GM23338 (cell line): Measurements from ENCODE around the gene CAPZB. TPM values are rescaled to one million over a fixed set of nuclear protein-coding genes. Genes with fewer than 3 reads are reported as not detected.

ENCODE experiments used
- ATAC-seq: fragments of 200-7000 bp; cut with Tn5 transposase; 3 replicates; pipeline ENCODE4 v1.9.1; 2020
- DNase-seq: peaks from one replicate; pipeline ENCODE4 v3.0.0-alpha.2; 2015; ENCODE audit warnings: low spot score
- H2AFZ ChIP-seq: fragments of 200-600 bp; sonication (generic); 2 replicates; pipeline ENCODE4 v1.8.0; 2016; ENCODE audit warnings: antibody characterized with exemption, mild to moderate bottlenecking, moderate library complexity
- H3F3A ChIP-seq: fragments of 200-600 bp; sonication (generic); replicated peaks from 2 replicates; pipeline ENCODE4 v1.8.0; 2017; ENCODE audit warnings: antibody characterized with exemption, mixed run types, low read depth
- H3K27ac ChIP-seq: fragments of 200-600 bp; sonication (generic); 2 replicates; pipeline ENCODE4 v1.6.1; 2016; ENCODE audit warnings: low read depth
- H3K27me3 ChIP-seq: fragments of 200-600 bp; sonication (generic); 2 replicates; pipeline ENCODE4 v1.8.0; 2016; ENCODE audit warnings: mild to moderate bottlenecking, mixed run types, moderate library complexity; ENCODE audit not compliant: insufficient read depth
- H3K36me3 ChIP-seq: fragments of 200-600 bp; sonication (generic); 2 replicates; pipeline ENCODE4 v1.8.0; 2016; ENCODE audit warnings: mild to moderate bottlenecking; ENCODE audit not compliant: insufficient read depth
- H3K4me1 ChIP-seq: fragments of 200-600 bp; sonication (generic); 2 replicates; pipeline ENCODE4 v1.8.0; 2016; ENCODE audit warnings: mild to moderate bottlenecking, moderate library complexity; ENCODE audit not compliant: insufficient read depth
- H3K4me2 ChIP-seq: fragments of 200-600 bp; sonication (generic); 2 replicates; pipeline ENCODE4 v1.7.1; 2017; ENCODE audit warnings: mixed run types
- H3K4me3 ChIP-seq: fragments of 200-600 bp; sonication (generic); 2 replicates; pipeline ENCODE4 v1.6.1; 2016; ENCODE audit warnings: mixed run types
- H3K79me2 ChIP-seq: fragments of 200-600 bp; sonication (generic); replicated peaks from 2 replicates; pipeline ENCODE4 v1.8.0; 2017; ENCODE audit warnings: mild to moderate bottlenecking; ENCODE audit not compliant: insufficient read depth
- H3K9me2 ChIP-seq: fragments of 200-600 bp; sonication (generic); 2 replicates; pipeline ENCODE4 v1.8.0; 2017; ENCODE audit not compliant: insufficient read depth
- H4K20me1 ChIP-seq: fragments of 200-600 bp; sonication (generic); replicated peaks from 2 replicates; pipeline ENCODE4 v1.8.0; 2017; ENCODE audit warnings: mild to moderate bottlenecking; ENCODE audit not compliant: insufficient read depth
- H3K27ac Mint-ChIP-seq: 2 replicates; pipeline ENCODE4 v1.8.0; 2020; ENCODE audit warnings: inconsistent platforms, mild to moderate bottlenecking, moderate library complexity, mixed read lengths
- H3K27me3 Mint-ChIP-seq: 3 replicates; pipeline ENCODE4 v1.8.0; 2022; ENCODE audit warnings: low read depth, mild to moderate bottlenecking, moderate library complexity, mixed read lengths, inconsistent platforms; ENCODE audit not compliant: insufficient read depth, poor library complexity
- H3K36me3 Mint-ChIP-seq: 3 replicates; pipeline ENCODE4 v1.8.0; 2021; ENCODE audit warnings: low read depth, mild to moderate bottlenecking, inconsistent platforms, moderate library complexity, mixed read lengths
- H3K4me1 Mint-ChIP-seq: 3 replicates; pipeline ENCODE4 v1.8.0; 2020; ENCODE audit warnings: mild to moderate bottlenecking, inconsistent platforms, mixed read lengths
- H3K4me3 Mint-ChIP-seq: 3 replicates; pipeline ENCODE4 v1.8.0; 2021; ENCODE audit warnings: moderate library complexity, mild to moderate bottlenecking, inconsistent platforms, mixed read lengths
- H3K9me3 Mint-ChIP-seq: 3 replicates; pipeline ENCODE4 v1.8.0; 2020; ENCODE audit warnings: moderate library complexity, mild to moderate bottlenecking, inconsistent platforms, mixed read lengths
- EZH2 ChIP-seq: fragments of 200-600 bp; sonication (generic); IDR thresholded peaks from one replicate; pipeline ENCODE4 v1.8.0; 2017; ENCODE audit warnings: antibody characterized with exemption, mild to moderate bottlenecking, low read depth; ENCODE audit not compliant: unreplicated experiment
- EZH2phosphoT487 ChIP-seq: fragments of 200-600 bp; sonication (generic); IDR thresholded peaks from one replicate; pipeline ENCODE4 v1.8.1; 2018; ENCODE audit warnings: antibody characterized with exemption; ENCODE audit not compliant: unreplicated experiment
- JUNB ChIP-seq: IDR thresholded peaks from one replicate; pipeline ENCODE4 v1.6.1; 2016; ENCODE audit warnings: antibody characterized with exemption; ENCODE audit not compliant: unreplicated experiment
- NANOG ChIP-seq: IDR thresholded peaks from 2 replicates; pipeline ENCODE4 v1.6.1; 2016; ENCODE audit warnings: antibody characterized with exemption, borderline replicate concordance
- POLR2AphosphoS5 ChIP-seq: IDR thresholded peaks from 2 replicates; pipeline ENCODE4 v1.6.1; 2016; ENCODE audit warnings: antibody characterized with exemption, low read depth
- STAT1 ChIP-seq: IDR thresholded peaks from one replicate; pipeline ENCODE4 v1.6.1; 2016; ENCODE audit warnings: antibody characterized with exemption; ENCODE audit not compliant: unreplicated experiment
- ZNF331 ChIP-seq: fragments of 250-450 bp; sonication (Bioruptor Pico); IDR thresholded peaks from 2 replicates; pipeline ENCODE4 v1.5.0; 2020; ENCODE audit warnings: low read depth, mild to moderate bottlenecking, moderate library complexity
- ZNF462 ChIP-seq: fragments of 250-450 bp; sonication (Bioruptor Pico); IDR thresholded peaks from 2 replicates; pipeline ENCODE4 v1.5.0; 2020; ENCODE audit warnings: mild to moderate bottlenecking, moderate library complexity
- polyA plus RNA-seq: library from polyadenylated mRNA; unstranded; fragments of >200 nt; fragmentation: Nextera tagmentation; extraction: Ambion mirVana; gene quantifications from 2 replicates; pipeline ENCODE4 v1.2.1, GENCODE V29; 2016
- total RNA-seq: library from RNA; depleted of rRNA; stranded (reverse); fragments of >200 nt; shearing (Covaris generic); gene quantifications from 2 replicates; pipeline ENCODE4 v1.2.3, GENCODE V29; 2014
- TF ChIP-seq, protein P1 (sequence below): IDR thresholded peaks from one replicate; pipeline ENCODE4 v1.6.1; 2018; ENCODE audit warnings: antibody characterized with exemption; ENCODE audit not compliant: unreplicated experiment
- TF ChIP-seq, protein P2 (sequence below), 2 experiments: fragments of 200-600 bp in 1 of 2; sonication (generic) in 1 of 2; conservative IDR thresholded peaks; 2 replicates each; pipeline versions ENCODE4 v1.5.1 to v1.6.1; 2016 to 2017; ENCODE audit warnings: antibody characterized with exemption in 2 of 2, low read depth in 2 of 2, mild to moderate bottlenecking in 2 of 2, moderate library complexity in 1 of 2
- TF ChIP-seq, protein P3 (sequence below): IDR thresholded peaks from 2 replicates; pipeline ENCODE4 v1.6.1; 2016; ENCODE audit warnings: antibody characterized with exemption

Gene CAPZB
- total and polyA plus RNA-seq, 2 experiments from 2014 or later = 195 to 348 TPM

DNA sequence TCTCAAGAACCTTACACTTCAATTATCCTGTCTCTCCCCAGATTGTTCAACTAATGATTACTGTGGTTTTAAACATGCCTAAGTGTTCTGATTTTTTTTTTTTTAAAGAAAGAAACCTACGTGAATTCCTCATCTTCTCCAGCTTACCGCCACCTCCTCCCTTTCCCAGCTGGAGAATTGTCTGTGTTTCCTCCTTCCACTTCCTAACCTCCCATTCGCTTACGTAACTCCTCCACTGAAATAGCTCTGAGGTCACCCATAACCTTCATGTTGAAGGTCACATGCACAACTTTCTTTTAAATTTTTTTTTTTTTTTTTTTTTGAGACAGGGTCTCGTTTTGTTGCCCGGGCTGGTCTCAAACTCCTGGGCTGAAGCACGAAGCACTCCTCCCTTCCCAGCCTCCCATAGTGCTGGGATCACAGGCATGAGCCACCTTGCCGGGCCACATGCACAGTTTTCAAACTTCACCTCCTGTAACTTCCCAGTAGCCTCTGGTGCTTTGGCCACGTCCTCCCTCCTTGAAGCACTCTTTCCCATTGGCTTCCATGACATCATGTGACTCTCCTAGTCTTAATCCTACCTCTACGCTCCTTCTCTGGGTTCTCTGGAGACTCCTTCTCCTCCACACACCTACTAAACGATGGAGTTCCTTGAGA is 9.8 kb upstream of the CAPZB start (continued):
- TF ChIP-seq, protein P1, sequence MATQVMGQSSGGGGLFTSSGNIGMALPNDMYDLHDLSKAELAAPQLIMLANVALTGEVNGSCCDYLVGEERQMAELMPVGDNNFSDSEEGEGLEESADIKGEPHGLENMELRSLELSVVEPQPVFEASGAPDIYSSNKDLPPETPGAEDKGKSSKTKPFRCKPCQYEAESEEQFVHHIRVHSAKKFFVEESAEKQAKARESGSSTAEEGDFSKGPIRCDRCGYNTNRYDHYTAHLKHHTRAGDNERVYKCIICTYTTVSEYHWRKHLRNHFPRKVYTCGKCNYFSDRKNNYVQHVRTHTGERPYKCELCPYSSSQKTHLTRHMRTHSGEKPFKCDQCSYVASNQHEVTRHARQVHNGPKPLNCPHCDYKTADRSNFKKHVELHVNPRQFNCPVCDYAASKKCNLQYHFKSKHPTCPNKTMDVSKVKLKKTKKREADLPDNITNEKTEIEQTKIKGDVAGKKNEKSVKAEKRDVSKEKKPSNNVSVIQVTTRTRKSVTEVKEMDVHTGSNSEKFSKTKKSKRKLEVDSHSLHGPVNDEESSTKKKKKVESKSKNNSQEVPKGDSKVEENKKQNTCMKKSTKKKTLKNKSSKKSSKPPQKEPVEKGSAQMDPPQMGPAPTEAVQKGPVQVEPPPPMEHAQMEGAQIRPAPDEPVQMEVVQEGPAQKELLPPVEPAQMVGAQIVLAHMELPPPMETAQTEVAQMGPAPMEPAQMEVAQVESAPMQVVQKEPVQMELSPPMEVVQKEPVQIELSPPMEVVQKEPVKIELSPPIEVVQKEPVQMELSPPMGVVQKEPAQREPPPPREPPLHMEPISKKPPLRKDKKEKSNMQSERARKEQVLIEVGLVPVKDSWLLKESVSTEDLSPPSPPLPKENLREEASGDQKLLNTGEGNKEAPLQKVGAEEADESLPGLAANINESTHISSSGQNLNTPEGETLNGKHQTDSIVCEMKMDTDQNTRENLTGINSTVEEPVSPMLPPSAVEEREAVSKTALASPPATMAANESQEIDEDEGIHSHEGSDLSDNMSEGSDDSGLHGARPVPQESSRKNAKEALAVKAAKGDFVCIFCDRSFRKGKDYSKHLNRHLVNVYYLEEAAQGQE = no peak
- no peak for TF ChIP-seq EZH2
- TF ChIP-seq POLR2AphosphoS5 = no peak
- no peak for TF ChIP-seq ZNF331 (CRISPR knock-in tag)
- TF ChIP-seq STAT1 = no peak
- TF ChIP-seq JUNB = no peak

- Mint-ChIP-seq H3K27ac (no peak overlapping the region), H3K9me3 (peaks cover 5% of the 10 kb centered on the region; the same call in 1 of the 3 replicates), H3K4me3 (no peak overlapping the region), H3K4me1 (peaks cover 3% of the 10 kb centered on the region; the same call in 1 of the 3 replicates), H3K36me3 (no peaks in the 10 kb centered on the region), H3K27me3 (peaks cover 9% of the 10 kb centered on the region)
- Histone ChIP-seq H4K20me1 (no peaks in the 10 kb centered on the region), H3K4me3 (no peak overlapping the region), H3K4me2 (no peak overlapping the region), H3K4me1 (no peaks in the 10 kb centered on the region), H3K9me2 (peaks cover 6% of the 10 kb centered on the region; the same call in 1 of the 2 replicates), H3K36me3 (no peaks in the 10 kb centered on the region), H3F3A (0 out of 2 replicates have a peak, but pooled peaks cover 2% of the 10 kb centered on the region), H3K27ac (no peak overlapping the region), H2AFZ (no peak overlapping the region), H3K27me3 (no peaks in the 10 kb centered on the region), H3K79me2 (no peaks in the 10 kb centered on the region)
- no peak for ATAC-seq
- no peak for DNase-seq
- TF ChIP-seq, protein P2, sequence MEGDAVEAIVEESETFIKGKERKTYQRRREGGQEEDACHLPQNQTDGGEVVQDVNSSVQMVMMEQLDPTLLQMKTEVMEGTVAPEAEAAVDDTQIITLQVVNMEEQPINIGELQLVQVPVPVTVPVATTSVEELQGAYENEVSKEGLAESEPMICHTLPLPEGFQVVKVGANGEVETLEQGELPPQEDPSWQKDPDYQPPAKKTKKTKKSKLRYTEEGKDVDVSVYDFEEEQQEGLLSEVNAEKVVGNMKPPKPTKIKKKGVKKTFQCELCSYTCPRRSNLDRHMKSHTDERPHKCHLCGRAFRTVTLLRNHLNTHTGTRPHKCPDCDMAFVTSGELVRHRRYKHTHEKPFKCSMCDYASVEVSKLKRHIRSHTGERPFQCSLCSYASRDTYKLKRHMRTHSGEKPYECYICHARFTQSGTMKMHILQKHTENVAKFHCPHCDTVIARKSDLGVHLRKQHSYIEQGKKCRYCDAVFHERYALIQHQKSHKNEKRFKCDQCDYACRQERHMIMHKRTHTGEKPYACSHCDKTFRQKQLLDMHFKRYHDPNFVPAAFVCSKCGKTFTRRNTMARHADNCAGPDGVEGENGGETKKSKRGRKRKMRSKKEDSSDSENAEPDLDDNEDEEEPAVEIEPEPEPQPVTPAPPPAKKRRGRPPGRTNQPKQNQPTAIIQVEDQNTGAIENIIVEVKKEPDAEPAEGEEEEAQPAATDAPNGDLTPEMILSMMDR (conservative IDR thresholded peaks at IDR 0.05; ENCODE audit: low read depth in 2 of 2) = no peak
- TF ChIP-seq, protein P3, sequence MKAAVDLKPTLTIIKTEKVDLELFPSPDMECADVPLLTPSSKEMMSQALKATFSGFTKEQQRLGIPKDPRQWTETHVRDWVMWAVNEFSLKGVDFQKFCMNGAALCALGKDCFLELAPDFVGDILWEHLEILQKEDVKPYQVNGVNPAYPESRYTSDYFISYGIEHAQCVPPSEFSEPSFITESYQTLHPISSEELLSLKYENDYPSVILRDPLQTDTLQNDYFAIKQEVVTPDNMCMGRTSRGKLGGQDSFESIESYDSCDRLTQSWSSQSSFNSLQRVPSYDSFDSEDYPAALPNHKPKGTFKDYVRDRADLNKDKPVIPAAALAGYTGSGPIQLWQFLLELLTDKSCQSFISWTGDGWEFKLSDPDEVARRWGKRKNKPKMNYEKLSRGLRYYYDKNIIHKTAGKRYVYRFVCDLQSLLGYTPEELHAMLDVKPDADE = no peak
- TF ChIP-seq ZNF462 (CRISPR knock-in tag) (no peak), NANOG (no peak), EZH2phosphoT487 (no peak)
These were observed 8.2 kb upstream of the CAPZB start for GRCh38 chr1:19493547-19493946.
